IPS-18a (cell line): ENCODE results near the gene QRFPR.

Experiments used
- H3K27ac ChIP-seq: one replicate; pipeline ENCODE4 v1.5.1; 2013; ENCODE audit warnings: low read length
- H3K27me3 ChIP-seq: one replicate; pipeline ENCODE4 v1.6.1; 2013; ENCODE audit warnings: mild to moderate bottlenecking, low read length; ENCODE audit not compliant: control insufficient read depth, insufficient read depth
- H3K36me3 ChIP-seq: one replicate; pipeline ENCODE4 v1.6.1; 2013; ENCODE audit warnings: low read depth, low read length; ENCODE audit not compliant: control insufficient read depth
- H3K4me1 ChIP-seq: one replicate; pipeline ENCODE4 v1.6.1; 2013; ENCODE audit warnings: low read depth, low read length; ENCODE audit not compliant: control insufficient read depth
- H3K4me3 ChIP-seq: one replicate; pipeline ENCODE4 v1.5.1; 2013; ENCODE audit warnings: low read length
- H3K9ac ChIP-seq: one replicate; pipeline ENCODE4 v1.6.1; 2013; ENCODE audit warnings: mild to moderate bottlenecking, low read length, moderate library complexity
- H3K9me3 ChIP-seq: one replicate; pipeline ENCODE4 v1.6.1; 2013; ENCODE audit warnings: low read depth, low read length; ENCODE audit not compliant: control insufficient read depth

The QRFPR gene

GRCh38 chr4:121377076-121377475 lies 3.7 kb downstream of the QRFPR start:
- Histone ChIP-seq H3K27ac (no peak overlapping the region), H3K4me1 (no peaks in the 10 kb centered on the region), H3K36me3 (no peaks in the 10 kb centered on the region), H3K9ac (no peak overlapping the region), H3K9me3 (no peaks in the 10 kb centered on the region), H3K4me3 (no peak overlapping the region), H3K27me3 (peaks cover 38% of the 10 kb centered on the region)

GRCh38 chr4:121376556-121376955 lies 4.3 kb downstream of the QRFPR start:
- Histone ChIP-seq H3K9ac (no peak overlapping the region), H3K9me3 (no peaks in the 10 kb centered on the region), H3K27me3 (peaks cover 32% of the 10 kb centered on the region), H3K4me1 (no peaks in the 10 kb centered on the region), H3K4me3 (no peak overlapping the region), H3K36me3 (no peaks in the 10 kb centered on the region), H3K27ac (no peak overlapping the region)

- Histone ChIP-seq H3K9ac (no peak overlapping the region), H3K4me1 (no peaks in the 10 kb centered on the region), H3K4me3 (no peak overlapping the region), H3K36me3 (no peaks in the 10 kb centered on the region), H3K9me3 (no peaks in the 10 kb centered on the region), H3K27me3 (peaks cover 28% of the 10 kb centered on the region), H3K27ac (no peak overlapping the region)
These were observed 4.7 kb downstream of the QRFPR start for GRCh38 chr4:121376097-121376496.

GRCh38 chr4:121375262-121375661 lies 5.6 kb downstream of the QRFPR start:
- H3K4me1 ChIP-seq = no peaks in the 10 kb centered on the region
- H3K4me3 ChIP-seq = no peak overlapping the region
- H3K9me3 ChIP-seq = no peaks in the 10 kb centered on the region
- H3K9ac ChIP-seq = no peak overlapping the region
- no peaks in the 10 kb centered on the region for H3K36me3 ChIP-seq
- H3K27ac ChIP-seq = no peak overlapping the region
- peaks cover 20% of the 10 kb centered on the region for H3K27me3 ChIP-seq

GRCh38 chr4:121373841-121374240 lies 7.0 kb downstream of the QRFPR start:
- no peak overlapping the region for H3K9ac ChIP-seq
- H3K36me3 ChIP-seq = no peaks in the 10 kb centered on the region
- H3K27ac ChIP-seq = no peak overlapping the region
- H3K4me3 ChIP-seq = no peak overlapping the region
- H3K9me3 ChIP-seq = no peaks in the 10 kb centered on the region
- H3K4me1 ChIP-seq = no peaks in the 10 kb centered on the region
- peaks cover 5% of the 10 kb centered on the region for H3K27me3 ChIP-seq

DNA sequence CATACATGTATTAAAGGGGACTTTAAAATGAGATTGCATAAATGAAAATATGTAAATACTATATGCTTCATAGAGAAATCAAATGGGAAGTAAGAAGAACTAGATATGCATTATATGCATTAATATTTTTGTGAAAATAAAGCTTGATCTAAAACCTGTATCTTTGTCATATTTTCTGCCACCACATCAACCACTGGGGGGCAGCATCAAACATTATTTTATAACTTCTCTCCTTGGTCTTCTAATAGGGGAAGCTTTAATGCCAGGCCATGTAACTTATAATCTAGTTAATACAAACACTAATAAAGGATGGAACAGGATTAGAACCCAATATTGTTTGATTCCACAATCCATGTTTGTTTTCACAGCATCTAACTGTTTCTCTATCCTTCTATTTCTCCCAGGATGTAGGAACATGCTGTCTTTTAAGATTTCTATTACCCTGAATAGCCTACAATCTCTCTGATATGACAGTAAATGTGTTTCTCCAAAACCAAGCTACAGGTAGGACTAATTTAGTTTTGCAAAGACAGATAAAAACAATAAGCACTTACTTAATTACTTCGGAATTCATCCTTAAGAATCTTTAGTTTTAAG lies 10.0 kb downstream of the QRFPR start:
- Histone ChIP-seq H3K36me3 (no peaks in the 10 kb centered on the region), H3K4me1 (no peaks in the 10 kb centered on the region)

GRCh38 chr4:121360495-121360894 lies 20.3 kb downstream of the QRFPR start:
- H3K9ac ChIP-seq = no peak overlapping the region
- H3K4me1 ChIP-seq = no peaks in the 10 kb centered on the region
- no peak overlapping the region for H3K4me3 ChIP-seq
- no peaks in the 10 kb centered on the region for H3K9me3 ChIP-seq
- no peaks in the 10 kb centered on the region for H3K27me3 ChIP-seq
- no peaks in the 10 kb centered on the region for H3K36me3 ChIP-seq
- no peak overlapping the region for H3K27ac ChIP-seq

More for the DNA sequence above, 10.0 kb downstream of the QRFPR start:
- H3K9ac ChIP-seq = no peak overlapping the region
- H3K9me3 ChIP-seq = no peaks in the 10 kb centered on the region
- no peak overlapping the region for H3K27ac ChIP-seq
- H3K4me3 ChIP-seq = no peak overlapping the region
- no peaks in the 10 kb centered on the region for H3K27me3 ChIP-seq

DNA sequence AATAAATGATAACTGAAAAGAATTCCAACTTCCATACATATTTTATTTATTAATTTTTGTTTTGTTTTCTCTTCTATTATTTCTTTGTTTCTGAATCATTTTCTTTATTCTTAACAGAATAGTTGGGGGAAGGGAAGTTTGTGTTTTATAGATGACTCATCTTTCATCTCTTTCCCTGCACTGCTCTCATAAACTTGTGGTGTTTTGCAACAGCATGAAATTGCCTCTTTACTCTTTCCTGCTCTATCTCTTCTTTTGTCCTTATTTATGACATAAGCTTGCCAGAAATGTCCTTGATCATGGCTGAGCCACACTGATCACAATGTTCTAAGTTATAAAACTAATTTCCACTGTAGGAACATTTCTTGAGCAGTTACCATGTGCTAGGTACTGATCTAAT lies 22.3 kb downstream of the QRFPR start:
- no peak overlapping the region for H3K27ac ChIP-seq
- H3K4me1 ChIP-seq = no peaks in the 10 kb centered on the region
- H3K27me3 ChIP-seq = no peaks in the 10 kb centered on the region
- H3K9me3 ChIP-seq = no peaks in the 10 kb centered on the region
- no peak overlapping the region for H3K4me3 ChIP-seq
- H3K36me3 ChIP-seq = no peaks in the 10 kb centered on the region
- no peak overlapping the region for H3K9ac ChIP-seq

DNA sequence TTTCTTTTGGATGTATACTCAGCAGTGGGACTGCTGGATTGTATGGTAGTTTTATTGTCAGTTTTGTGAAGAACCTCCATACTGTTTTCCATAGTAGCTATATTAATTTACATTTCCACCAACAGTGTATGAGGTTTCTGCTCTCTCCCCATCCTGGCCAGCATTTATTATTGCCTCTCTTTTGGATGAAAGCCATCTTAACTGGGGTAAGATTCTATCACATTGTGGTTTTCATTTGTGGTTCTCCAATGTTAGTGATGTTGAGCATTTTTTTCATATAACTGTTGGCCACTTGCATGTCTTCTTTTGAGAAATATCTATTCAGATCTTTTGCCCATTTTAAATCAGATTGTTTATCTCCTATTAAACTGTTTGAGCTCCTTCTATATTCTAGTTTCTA lies 27.6 kb downstream of the QRFPR start:
- H3K4me1 ChIP-seq = no peaks in the 10 kb centered on the region
- H3K4me3 ChIP-seq = no peak overlapping the region
- no peaks in the 10 kb centered on the region for H3K9me3 ChIP-seq
- H3K36me3 ChIP-seq = no peaks in the 10 kb centered on the region
- H3K27ac ChIP-seq = no peak overlapping the region
- H3K9ac ChIP-seq = no peak overlapping the region
- H3K27me3 ChIP-seq = no peaks in the 10 kb centered on the region

- Histone ChIP-seq H3K4me1 (peaks cover 2% of the 10 kb centered on the region), H3K9me3 (no peaks in the 10 kb centered on the region), H3K27me3 (no peaks in the 10 kb centered on the region), H3K27ac (no peak overlapping the region), H3K4me3 (no peak overlapping the region), H3K36me3 (no peaks in the 10 kb centered on the region), H3K9ac (no peak overlapping the region)
These were observed 36.7 kb downstream of the QRFPR start for GRCh38 chr4:121344098-121344497.

DNA sequence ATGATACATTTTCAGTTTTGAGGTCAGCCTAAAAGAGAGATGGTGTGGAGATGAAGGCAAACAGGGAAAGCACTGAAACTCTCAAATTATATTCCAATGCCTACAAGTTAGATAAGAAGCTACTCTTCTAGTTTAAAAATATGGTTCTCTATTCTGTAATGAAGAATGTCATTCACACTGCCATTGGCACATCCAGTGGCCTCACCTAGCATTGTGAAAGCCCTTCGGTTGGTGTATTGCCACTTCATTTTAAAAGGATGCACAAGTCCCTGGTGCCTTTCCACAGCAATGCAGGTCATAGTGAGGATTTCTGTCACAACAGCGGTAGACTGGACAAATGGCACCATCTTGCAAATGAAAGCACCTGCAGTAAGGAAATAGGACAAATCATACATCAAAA lies 40.6 kb downstream of the QRFPR start:
- Histone ChIP-seq H3K27me3 (no peaks in the 10 kb centered on the region), H3K4me1 (peaks cover 7% of the 10 kb centered on the region), H3K27ac (no peak overlapping the region), H3K36me3 (no peaks in the 10 kb centered on the region), H3K9ac (no peak overlapping the region), H3K9me3 (no peaks in the 10 kb centered on the region), H3K4me3 (no peak overlapping the region)

- Histone ChIP-seq H3K27me3 (no peaks in the 10 kb centered on the region), H3K9me3 (no peaks in the 10 kb centered on the region), H3K9ac (no peak overlapping the region), H3K4me1 (peaks cover 7% of the 10 kb centered on the region), H3K4me3 (no peak overlapping the region), H3K27ac (no peak overlapping the region), H3K36me3 (no peaks in the 10 kb centered on the region)
These were observed 41.0 kb downstream of the QRFPR start for GRCh38 chr4:121339824-121340223.
